ENCODE results near the gene DCTN4.

- TF ChIP-seq GATA2 (IDR thresholded peaks at IDR 0.05; ENCODE audit: low read depth, low read length) (no peak), GATA3 (IDR thresholded peaks at IDR 0.05; ENCODE audit: low read depth, low read length) (no peak)
Measured at GRCh38 chr5:150789450-150789849, 30.6 kb upstream of the DCTN4 start.

Measured in SH-SY5Y (cell line).